Activated effector memory CD4-positive, alpha-beta T cell treated with Interleukin-2 at 50 U/mL for 16 hours (primary cell): Measurements from ENCODE around the gene SLC36A3.
"Not testable (repeated sequence)": the region's sequence is repeated elsewhere in the genome, so short reads cannot be mapped to it uniquely, and the experiment has no call there.

Source experiments
- DNase-seq: peaks from one replicate; pipeline ENCODE4 v3.0.0-alpha.2; 2020

The SLC36A3 gene

DNA sequence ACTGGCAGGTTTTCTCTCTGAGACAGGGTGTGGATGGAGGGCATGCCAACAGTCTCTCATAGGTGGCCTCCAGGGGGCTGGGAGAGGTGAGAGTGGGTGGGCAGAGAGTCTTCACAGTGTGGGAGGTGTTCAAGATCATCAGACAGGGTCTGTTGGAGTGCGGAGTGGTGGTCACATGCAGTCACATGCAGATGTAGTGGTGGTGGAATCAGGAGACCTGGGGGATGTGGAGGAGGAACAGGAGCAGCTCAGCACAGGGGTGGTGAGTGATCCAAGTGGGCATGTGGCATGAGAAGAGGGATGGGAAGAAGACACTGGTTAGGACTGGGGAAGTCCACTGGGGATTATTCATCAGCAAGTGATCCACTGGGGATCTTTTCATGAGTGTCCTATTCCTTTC is 44.8 kb downstream of the SLC36A3 start:
- no peak for DNase-seq

DNA sequence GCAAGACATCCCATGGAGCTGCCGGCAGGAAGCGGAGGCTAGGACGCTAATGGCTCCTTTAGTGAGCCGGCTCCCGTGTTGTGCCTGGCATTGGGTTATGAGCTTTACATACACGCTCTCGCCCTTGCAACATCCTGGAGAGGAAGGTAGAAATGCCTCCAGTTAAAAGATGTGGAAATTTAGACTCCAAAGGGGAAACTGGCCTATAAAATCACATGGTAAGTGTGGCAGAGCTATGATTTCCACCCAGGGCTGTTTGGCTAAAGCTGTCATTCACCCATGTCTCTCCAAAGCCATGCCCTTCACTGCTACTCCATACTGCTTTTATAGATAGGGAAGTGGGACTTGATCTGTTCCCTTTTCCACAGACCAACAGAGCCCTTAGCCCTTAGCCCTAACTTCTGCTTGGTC is 45.4 kb downstream of the SLC36A3 start:
- DNase-seq = no peak

DNA sequence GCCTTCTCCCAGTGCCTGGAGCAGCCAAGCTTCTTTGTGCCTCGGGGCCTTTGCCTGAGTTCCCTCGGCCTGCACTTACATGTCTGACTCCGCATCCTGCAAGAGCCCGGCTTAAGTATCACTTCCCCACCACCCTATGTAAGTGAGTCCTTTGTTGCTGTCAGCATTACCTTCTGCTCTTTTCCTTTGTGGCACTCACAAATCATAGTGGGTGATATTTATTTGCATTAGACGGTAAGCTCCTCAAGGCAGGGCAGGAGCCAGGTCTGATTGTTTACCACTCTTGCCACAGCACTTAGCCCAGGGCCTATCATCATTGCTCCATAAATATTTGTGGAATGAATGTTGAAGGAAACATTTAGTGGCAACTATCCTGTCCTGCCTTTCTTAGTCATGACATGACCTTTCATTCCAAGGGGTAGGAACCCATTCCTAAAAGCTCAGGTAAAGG is 45.8 kb downstream of the SLC36A3 start:
- DNase-seq = no peak

DNA sequence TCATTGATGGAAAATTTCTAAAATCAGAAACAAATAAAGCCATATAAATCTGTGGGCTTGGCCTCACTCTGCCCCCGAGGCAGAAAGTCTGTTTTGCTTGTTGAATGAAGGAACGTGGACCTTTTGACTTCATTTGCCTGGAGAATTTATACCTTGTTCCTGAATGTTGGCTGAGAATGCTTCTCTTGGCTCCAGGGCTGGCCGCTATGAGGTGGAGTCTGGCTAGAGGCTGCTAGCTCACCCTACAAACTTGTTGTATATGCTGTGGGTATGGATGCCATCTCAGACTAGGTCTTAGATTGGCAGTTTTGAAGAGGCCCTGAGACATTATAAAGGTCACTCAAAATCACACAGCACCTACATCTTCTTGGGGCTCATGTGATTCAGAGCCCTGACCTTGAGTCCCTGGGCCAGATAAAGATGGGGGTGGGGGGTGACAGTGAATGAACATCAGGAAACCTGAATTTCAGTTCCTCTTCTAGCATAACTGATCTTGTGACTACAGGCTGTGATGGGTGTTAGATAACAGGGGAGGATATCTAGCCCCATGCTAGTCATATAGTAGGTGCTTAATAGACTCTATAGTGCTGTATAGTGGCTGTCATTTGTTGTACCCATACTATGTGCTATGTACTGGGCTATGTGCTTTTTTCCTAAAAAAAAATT is 47.8 kb downstream of the SLC36A3 start:
- DNase-seq = no peak

DNA sequence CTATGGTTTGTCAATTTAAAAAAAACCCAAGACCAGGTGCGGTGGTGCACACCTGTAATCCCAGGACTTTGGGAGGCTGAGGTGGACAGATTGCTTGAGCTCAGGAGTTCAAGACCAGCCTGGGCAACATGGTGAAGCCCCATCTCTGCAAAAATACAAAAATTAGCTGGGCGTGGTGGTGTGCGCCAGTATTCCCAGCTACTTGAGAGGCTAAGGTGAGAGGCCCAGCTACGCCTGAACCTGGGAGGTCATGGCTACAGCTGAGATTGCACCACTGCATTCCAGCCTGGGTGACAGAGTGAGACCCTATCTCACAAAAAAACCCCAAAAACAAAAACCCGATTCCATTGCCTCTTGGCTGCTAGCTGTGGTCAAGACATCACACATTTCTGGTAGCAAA is 48.6 kb downstream of the SLC36A3 start:
- not testable (repeated sequence) for DNase-seq

DNA sequence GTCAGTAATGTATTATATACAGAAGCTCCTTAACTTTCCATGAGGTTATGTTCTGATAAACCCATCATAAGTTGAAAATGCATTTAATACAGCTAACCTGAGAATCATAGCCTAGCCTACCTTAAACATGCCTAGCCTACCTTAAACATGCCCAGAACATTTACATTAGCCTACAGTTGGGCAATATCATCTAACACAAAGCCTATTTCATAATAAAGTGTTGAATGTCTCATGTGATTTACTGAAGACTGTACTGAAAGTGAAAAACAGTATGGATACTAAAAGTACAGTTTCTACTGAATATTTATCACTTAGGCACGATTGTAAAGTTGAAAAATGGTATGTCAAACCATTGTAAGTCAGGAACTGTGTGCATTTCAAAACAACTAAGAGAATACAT is 49.0 kb downstream of the SLC36A3 start:
- no peak for DNase-seq

DNA sequence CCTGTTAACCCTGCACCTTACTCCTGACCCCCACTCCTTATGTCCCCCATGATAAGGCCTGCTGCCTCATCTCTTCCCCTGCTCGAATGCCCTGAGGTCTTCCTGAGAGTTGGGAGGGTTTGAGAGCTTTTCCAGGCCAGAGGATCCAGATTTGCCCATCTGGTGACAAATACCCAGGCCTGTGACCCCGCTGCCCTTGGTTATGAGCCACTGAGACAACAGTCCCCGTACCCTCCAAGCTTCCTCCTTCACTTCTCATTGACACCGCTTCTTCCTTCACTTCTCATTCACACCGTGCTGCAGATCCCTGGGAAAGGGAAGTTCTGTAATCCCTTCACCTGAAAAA is 50.0 kb downstream of the SLC36A3 start:
- DNase-seq = no peak

DNA sequence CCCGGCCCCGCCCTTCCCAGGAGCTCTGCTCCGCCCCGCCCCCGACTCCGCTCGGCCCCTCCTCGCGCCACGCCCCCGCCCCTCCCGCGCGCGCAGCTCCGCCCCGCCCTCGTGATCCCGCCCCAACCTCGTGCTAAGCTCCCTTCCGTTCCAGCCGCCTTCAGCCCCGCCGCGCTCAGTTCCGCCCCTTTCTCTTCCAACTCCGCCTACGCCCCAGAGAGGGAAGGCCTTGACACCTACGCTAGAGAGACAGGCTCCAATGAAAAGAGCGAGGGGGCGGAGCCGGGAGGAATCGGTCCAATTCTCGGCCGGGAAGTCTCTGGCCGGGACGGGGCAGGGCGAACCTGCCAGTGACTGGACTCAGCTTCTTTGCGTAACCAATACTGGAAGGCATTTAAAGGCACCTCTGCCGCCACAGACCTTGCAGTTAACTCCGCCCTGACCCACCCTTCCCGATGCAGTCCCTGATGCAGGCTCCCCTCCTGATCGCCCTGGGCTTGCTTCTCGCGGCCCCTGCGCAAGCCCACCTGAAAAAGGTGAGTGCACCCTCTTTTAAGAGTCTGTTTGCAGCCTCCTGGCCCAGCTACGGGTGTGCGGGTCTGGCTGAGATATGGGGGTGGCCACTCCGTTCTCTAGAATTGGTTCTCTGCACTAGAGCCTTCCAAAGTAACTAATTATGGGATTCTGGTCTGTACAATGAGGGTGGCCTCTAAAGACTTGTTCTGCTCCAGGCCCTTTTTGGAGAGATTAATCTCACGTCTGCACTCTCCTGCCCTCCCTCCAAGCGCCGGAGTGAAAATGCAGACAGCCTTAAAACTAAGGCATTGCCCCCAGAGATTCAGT is 50.6 kb downstream of the SLC36A3 start, which contains the start of gene GM2A:
Gene GM2A, plus strand, starts transcription at position 424 of the 843 bp plus-strand sequence. Its CDS starts 32 bp downstream, at position 456.
- peak; percentile 98 for DNase-seq

DNA sequence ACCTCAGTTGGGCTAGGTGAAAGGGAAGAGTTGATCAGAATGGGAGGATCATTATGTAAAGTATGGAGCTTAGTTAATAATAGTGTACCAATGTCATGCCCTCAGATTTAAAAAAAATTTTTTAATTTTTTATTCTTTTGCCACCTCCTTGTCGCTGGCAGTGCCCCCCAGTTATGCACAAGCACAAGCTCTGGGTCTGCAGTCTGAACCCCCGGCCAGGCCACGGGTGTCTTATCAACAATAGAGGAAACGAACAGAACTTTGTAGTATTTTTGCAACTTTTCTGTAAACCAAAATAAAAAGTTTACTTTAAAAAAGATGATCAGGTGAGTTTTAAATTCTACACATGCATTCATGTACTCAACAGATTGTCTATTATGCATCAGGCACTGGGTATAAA is 51.9 kb downstream of the SLC36A3 start:
- no peak for DNase-seq

DNA sequence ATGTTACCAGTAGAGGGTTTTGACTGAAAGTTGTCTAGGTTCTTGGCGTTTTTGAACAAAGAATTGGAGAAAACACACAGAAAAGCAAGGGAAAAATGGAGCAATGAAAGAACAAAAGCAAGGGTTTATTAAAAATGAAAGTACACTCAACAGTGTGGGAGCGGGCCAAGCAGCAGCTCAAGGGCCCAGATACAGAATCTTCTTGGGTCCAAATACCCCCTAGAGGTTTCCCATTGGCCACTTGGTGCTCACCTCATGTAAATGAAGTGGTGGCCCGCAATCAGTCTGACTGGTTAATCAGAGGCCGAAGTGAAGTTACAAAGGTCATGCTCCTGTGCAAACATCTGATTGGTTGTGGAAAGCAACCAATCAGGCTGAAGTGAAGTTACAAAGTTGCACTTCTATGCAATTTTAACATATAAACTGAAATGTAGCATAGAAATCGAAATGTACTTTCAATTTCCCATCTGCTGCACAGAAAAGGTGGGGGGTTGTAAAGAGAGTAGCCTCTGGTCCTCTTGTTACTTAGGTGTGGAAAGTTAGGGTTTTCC is 52.5 kb downstream of the SLC36A3 start:
- peak; percentile 12 for DNase-seq

DNA sequence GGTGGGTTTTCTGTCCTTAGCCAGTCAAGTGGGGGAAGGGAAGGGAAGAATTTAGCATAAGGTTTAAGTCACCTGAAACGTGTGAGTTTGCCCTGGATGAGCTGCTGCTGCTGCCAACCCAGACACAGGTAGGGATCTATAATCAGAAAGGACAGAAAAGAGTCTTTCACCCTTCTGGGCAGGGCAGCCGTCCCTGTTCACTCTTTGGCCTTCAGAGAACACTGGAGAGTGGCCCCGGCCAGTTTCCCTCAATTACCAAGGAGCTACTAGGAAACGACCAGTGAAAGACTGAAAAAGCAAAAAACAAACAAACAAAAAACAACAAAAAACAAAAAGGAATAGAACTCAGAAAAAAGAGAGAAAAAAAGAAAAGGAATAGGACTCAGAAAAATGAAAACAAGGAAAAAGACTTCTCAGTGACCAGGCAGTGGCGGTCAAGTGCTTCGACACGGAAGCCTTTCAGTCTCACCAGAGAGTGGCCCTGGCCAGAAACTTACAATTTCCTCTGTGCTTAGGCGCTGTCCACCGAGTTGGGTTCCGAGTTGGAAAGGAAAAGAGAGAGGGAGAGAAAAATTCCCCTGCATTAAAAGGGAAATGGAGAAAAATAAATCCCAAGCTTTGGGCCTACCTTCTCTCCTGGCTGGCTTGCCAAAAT is 53.1 kb downstream of the SLC36A3 start:
- no peak for DNase-seq

DNA sequence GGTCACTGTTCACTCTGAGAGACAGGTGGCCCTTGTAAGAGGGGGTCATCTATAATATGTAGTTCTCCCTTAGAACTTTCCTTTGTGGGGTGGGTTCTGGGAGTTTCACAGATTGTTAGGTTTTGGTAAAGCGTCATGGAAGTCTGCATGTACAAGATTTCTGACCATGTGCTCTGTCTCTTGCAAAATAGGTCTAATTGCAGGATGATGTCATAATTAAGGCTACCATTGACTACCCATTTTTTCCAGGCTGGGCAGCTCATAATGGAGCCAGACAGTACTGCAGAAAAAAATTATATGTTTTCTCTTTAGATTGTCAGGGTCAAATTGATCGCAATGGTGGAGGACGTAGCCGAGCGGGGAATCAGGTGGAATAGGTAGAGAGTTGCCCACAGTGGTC is 54.3 kb downstream of the SLC36A3 start:
- DNase-seq = no peak

DNA sequence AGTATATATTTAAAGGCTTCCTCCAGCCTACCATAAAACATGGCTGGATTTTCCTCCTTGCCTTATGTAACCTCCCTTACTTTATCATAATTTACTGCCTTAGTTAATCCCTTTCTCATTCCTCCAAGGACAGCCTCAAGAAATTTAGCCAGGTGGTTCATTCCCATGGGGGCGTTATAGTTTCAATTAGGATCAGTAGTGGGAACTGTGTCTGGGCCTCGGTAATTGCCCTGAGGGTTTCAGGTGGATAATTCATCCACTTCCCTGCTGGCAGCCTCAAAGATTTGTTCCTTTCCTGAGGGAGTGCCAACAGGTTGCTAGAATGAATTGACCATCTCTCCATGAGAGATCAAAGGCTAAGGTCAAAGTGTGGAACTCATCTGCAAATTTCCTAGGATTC is 54.9 kb downstream of the SLC36A3 start:
- no peak for DNase-seq

DNA sequence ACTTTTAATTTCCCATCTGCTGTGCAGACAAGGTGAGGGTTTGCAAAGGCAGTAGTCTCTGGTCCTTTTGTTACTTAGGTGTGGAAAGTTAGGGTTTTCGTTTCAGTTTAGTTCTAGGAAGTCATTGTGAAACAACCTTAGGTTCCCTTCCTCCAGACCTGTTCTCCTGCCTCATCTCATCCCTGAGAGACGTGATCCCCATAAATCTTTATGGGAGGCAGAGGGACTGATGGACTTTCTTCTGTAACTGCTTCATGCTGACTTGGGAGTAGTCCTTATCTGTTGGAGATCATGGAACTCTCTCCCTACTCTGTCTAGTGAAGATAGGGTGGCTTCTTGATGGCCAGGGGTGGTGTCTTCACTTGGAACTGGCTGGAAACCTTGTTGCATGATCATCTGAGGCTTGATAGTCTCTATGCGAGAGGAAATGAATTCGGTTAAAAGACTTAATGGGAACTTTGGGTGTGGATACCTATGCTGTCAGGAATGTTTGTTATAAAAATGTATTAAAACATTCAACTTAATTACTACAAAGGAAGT is 57.8 kb downstream of the SLC36A3 start:
- DNase-seq = no peak

DNA sequence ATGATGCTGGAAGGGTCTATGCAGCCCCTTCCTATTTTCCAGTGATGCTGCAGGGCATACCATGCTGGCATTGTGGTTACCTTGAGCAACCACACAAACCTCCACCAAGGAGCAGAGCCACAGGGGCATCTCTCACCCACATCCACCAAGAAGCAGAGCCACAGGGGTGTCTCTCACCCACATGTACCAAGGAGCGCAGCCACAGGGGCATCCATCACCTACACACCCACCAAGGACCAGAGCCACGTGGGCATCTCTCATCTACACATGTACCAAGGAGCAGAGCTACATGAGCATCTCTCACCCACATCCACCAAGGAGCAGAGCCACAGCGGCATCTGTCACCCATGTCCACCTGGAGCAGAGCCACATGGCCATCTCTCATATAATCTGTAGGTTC is 59.4 kb downstream of the SLC36A3 start:
- DNase-seq = no peak

DNA sequence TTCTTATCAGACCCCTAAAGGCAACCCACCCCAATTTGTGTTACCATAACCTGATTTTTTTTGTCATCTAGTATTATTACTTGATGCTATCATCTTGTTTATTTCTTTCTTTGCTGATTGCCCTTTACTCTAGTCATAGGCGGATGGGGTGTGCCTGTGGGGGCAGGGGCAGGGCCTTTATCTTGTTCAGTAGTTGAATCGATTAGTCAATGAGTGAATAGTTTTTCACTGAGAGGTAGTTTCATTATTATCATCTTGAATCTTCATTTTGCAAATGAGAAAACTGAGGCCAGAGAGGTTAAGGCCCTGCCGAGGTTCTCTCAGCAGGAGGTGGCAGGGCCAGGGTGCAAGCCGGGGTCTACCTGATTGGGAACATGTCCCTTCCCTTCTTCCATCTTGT is 60.0 kb downstream of the SLC36A3 start:
- no peak for DNase-seq

DNA sequence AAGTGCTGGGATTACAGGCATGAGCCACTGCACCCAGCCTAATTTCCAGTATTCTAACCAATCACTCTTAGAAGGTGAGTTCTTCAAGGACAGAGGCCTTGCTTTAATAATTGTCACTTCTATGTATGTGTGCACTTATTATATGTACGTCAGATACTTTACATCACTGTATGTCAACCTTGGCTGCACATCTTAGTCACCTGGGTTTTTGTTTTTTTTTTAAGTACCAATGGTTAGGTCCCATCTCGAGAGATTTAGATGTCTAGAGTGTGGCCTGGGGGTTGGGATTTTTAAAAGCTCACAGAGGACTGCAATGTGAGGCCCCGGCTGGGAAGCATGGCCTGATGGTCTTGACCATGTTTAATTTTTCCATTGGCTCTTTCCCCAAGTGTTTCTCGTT is 60.4 kb downstream of the SLC36A3 start:
- DNase-seq = no peak

DNA sequence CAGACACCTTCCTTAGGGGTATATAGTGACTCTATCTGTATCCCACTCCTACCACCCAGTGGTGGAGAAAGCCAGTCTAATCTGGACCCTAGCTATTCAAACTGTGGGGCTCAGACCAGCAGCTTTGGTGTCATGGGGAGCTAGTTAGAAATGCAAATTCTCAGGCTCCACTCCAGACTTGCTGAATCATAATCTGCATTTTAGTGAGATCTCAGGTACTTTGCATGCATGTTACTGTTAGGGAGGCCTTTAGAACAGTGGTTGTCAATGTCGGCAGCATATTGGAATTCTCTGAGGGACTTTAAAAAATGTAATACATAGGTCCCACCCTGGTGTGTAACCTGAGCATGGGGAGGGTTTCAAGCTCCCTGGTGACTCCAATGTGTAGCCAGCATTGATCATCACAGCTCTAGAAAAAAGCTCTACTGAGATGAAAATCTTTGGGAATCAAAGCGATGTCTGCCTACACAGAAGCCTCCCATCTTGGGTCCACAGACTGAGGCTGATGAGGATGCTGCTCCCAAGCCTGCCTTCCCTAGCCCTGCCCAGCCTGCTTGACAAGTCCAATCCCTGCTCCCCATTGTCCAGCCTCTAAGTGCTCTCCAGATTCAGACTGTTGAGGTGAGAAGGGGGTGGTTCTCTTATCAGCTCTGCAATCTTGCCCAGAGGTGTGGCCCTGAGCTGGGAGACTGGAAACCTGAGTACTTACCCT is 62.5 kb downstream of the SLC36A3 start:
- no peak for DNase-seq

DNA sequence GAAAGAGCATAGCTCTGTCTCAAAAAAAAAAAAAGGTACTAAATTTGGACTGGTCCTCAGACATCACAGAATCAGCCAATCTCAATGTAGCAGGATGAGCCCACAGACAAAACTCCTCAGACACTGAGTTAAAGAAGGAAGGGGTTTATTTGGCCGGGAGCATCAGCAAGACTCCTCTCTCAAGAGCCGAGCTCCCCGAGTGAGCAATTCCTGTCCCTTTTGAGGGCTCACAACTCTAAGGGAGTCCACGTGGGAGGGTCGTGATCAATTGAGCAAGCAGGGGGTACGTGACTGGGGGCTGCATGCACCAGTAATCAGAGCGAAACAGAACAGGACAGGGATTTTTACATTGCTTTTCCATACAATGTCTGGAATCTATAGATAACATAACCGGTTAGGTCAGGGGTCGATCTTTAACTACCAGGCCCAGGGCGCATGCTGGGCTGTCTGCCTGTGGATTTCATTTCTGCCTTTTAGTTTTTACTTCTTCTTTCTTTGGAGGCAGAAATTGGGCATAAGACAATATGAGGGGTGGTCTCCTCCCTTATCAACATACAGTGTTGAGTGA is 63.2 kb downstream of the SLC36A3 start:
- DNase-seq = not testable (repeated sequence)

DNA sequence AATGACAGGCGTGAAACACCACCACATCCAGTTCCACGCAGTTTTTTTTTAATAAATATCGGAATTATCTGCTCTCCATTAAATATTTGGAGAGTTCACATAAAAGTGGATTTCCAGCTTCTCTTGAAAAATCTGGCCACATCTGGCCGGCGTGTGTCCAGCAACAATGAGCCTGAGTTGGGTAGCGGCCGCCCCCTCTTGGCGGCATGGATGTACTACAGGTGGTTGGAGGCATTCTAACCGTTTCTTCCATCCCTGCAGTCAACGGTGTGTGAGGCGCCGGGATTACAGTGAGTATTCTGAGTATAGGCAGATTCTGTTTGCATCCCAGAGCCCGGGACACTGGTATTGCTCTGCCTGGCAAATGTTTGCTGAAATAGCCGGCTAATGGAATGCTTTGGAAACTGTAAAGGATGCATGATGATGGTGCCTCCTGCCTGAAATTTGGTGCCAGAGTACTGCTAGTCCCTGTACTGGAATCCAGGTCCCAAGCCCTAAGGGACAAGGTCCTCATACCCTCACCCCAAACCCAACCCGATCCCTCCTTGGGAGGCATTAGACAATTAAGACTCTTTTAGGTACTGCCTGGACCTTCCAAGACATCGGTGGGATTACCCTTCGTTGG is 64.2 kb downstream of the SLC36A3 start:
- no peak for DNase-seq

DNA sequence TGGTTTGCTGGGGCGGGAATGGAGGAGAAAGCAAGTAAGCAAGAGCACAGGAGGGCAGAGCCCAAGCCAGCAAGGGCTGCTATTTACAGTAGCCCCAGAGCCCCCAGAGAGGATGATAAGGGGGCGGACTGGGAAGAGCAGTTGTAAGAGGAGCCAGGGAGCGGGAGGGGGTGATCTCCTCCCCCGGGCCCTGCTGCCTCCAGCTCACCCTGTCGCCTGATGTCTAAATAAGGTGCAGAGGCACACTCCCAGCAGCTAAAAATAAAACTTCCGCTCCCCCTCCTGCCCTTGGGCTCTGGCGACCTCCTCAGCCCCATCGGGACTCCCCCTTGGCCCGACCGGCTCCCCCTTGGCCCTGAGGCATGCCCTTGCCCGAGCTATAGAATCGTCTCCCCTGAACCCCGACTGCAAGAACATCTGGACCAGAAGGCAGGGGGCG is 65.2 kb downstream of the SLC36A3 start:
- DNase-seq = no peak

DNA sequence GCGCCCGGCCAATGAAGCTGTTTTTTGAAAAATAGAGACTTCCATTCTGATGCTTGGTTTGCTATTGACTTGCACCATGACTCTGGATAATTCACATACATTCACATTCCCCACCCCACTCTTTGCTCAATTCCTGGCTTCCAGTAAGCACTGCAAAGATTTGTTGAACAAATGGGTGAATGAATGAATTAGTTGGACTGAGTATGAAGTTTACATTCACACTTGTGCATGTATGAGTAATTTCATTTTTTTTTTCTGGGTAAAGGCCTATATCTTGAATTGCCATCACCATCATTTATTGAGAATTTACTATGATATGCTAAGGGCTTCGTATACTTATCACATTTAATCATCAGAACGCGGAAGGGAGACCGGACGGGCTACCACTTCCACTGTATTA is 65.9 kb downstream of the SLC36A3 start:
- DNase-seq = no peak
